HEK293T (cell line): ENCODE data around the gene ANKRD16.

ENCODE experiments used
- ELF4 ChIP-seq: fragments of 450-650 bp; IDR thresholded peaks from 2 replicates; pipeline ENCODE4 v1.6.1; 2017; ENCODE audit warnings: antibody characterized with exemption
- L3MBTL2 ChIP-seq: fragments of 450-650 bp; conservative IDR thresholded peaks from 2 replicates; pipeline ENCODE4 v1.6.1; 2016; ENCODE audit warnings: mild to moderate bottlenecking
- LEF1 ChIP-seq: fragments of 450-650 bp; IDR thresholded peaks from 2 replicates; pipeline ENCODE4 v1.6.1; 2017; ENCODE audit warnings: mild to moderate bottlenecking, borderline replicate concordance
- NFRKB ChIP-seq: fragments of 450-650 bp; IDR thresholded peaks from 2 replicates; pipeline ENCODE4 v1.6.1; 2016; ENCODE audit warnings: mild to moderate bottlenecking, moderate library complexity
- ZNF384 ChIP-seq: fragments of 450-650 bp; IDR thresholded peaks from 2 replicates; pipeline ENCODE4 v1.6.1; 2016

DNA sequence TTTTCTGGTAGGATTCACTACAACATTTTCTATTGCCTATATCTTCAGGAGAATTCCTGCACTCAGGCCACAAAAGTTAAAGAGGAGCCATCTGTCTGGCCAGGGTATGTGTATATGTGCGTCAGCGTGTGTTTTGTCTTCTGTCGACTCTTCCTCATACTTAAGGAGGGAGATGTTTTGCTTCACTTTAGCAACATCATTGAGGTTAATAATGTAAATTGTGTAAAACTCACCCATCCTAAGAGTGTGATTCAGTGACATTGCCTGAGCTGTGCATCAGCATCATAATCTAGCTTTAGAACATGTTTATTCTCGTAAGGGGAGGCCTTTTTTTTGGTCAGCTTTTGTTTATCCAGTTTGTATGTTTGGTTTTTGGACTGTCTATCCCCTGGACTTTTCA, 24.0 kb upstream of the ANKRD16 start:
- no peak for TF ChIP-seq ZNF384
- no peak for TF ChIP-seq ELF4
- TF ChIP-seq NFRKB = no peak
- no peak for TF ChIP-seq LEF1
- TF ChIP-seq L3MBTL2 = no peak
